ENCODE measurements around the gene KRTAP10-9. TPM values are rescaled to one million over a fixed set of nuclear protein-coding genes. Genes with fewer than 3 reads are reported as not detected.

Gene KRTAP10-9
- total and polyA plus RNA-seq, 4 donors, result not detected

- no peak for TF ChIP-seq CTCF (IDR thresholded peaks at IDR 0.05; ENCODE audit: control extremely low read depth, extremely low read depth)
- 53 to 61% methylated on average over 3 of the region's 3 CpGs for WGBS, 2 donors
- Histone ChIP-seq H3K9ac (ENCODE audit: insufficient read depth in 1 of 2, low read length in 2 of 2) (no peak overlapping the region), H3K27ac (ENCODE audit: low read depth in 1 of 2, low read length in 1 of 2) (no peak overlapping the region), H3K36me3 (ENCODE audit: control insufficient read depth in 4 of 4, insufficient read depth in 4 of 4, low read length in 4 of 4) (no peaks in the 10 kb centered on the region), H3K4me3 (no peak overlapping the region), H3K9me3 (ENCODE audit: control insufficient read depth in 4 of 4, insufficient read depth in 3 of 4, low read length in 3 of 4) (peaks cover 0 to 10% (median 3%) of the 10 kb centered on the region in 4 donors), H3K4me1 (ENCODE audit: control insufficient read depth in 5 of 5, insufficient read depth in 5 of 5, low read length in 5 of 5) (no peaks in the 10 kb centered on the region), H3K27me3 (ENCODE audit: control insufficient read depth in 3 of 3, insufficient read depth in 3 of 3, low read length in 2 of 3) (no peaks in the 10 kb centered on the region)
- DNase-seq (no peak), ATAC-seq (ENCODE audit: insufficient read depth, low FRiP score) (no peak)
These were observed 8.0 kb upstream of the KRTAP10-9 start for GRCh38 chr21:44618909-44619308.

- 89 to 94% methylated on average over 6 of the region's 6 CpGs for WGBS, 2 donors
These were observed 7.0 kb upstream of the KRTAP10-9 start for GRCh38 chr21:44619886-44620285.

DNA sequence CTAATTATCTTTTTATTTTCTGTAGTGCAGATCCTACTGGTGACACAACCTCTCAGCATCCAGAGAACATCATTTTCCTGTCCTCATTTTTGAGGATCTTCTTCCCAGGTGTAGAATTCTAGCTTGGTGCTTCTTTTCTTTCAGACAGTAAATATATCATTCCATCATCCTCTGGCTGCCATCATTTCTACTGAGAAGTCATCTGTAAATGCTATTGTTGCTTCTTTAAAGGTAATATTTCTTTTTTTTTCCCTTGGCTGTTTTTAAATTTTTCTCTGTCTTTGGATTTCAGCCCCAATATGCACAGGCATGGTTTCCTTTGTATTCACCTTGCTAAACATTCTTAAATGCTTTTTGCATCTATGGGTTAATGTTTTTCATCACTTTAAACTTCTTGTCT is 3.3 kb upstream of the KRTAP10-9 start:
- Histone ChIP-seq H3K27me3 (ENCODE audit: control insufficient read depth in 3 of 3, insufficient read depth in 3 of 3, low read length in 2 of 3) (no peaks in the 10 kb centered on the region), H3K27ac (ENCODE audit: low read depth in 1 of 2, low read length in 1 of 2) (no peak overlapping the region), H3K9ac (ENCODE audit: insufficient read depth in 1 of 2, low read length in 2 of 2) (no peak overlapping the region), H3K36me3 (ENCODE audit: control insufficient read depth in 4 of 4, insufficient read depth in 4 of 4, low read length in 4 of 4) (no peaks in the 10 kb centered on the region), H3K4me1 (ENCODE audit: control insufficient read depth in 5 of 5, insufficient read depth in 5 of 5, low read length in 5 of 5) (peaks cover 0 to under 1% (median 0%) of the 10 kb centered on the region in 5 donors), H3K4me3 (no peak overlapping the region), H3K9me3 (ENCODE audit: control insufficient read depth in 4 of 4, insufficient read depth in 3 of 4, low read length in 3 of 4) (peaks cover 0 to 13% (median 7%) of the 10 kb centered on the region in 4 donors)
- ATAC-seq (ENCODE audit: insufficient read depth, low FRiP score), result no peak
- no peak for TF ChIP-seq CTCF (IDR thresholded peaks at IDR 0.05; ENCODE audit: control extremely low read depth, extremely low read depth)
- no peak for DNase-seq

More at GRCh38 chr21:44619886-44620285, 7.0 kb upstream of the KRTAP10-9 start:
- Histone ChIP-seq H3K9ac (ENCODE audit: insufficient read depth in 1 of 2, low read length in 2 of 2) (no peak overlapping the region), H3K4me1 (ENCODE audit: control insufficient read depth in 5 of 5, insufficient read depth in 5 of 5, low read length in 5 of 5) (no peaks in the 10 kb centered on the region), H3K4me3 (no peak overlapping the region), H3K36me3 (ENCODE audit: control insufficient read depth in 4 of 4, insufficient read depth in 4 of 4, low read length in 4 of 4) (no peaks in the 10 kb centered on the region), H3K27me3 (ENCODE audit: control insufficient read depth in 3 of 3, insufficient read depth in 3 of 3, low read length in 2 of 3) (no peaks in the 10 kb centered on the region), H3K27ac (ENCODE audit: low read depth in 1 of 2, low read length in 1 of 2) (no peak overlapping the region), H3K9me3 (ENCODE audit: control insufficient read depth in 4 of 4, insufficient read depth in 3 of 4, low read length in 3 of 4) (peaks cover 0 to 10% (median 7%) of the 10 kb centered on the region in 4 donors)
- ATAC-seq (ENCODE audit: insufficient read depth, low FRiP score) (no peak), DNase-seq (no peak)
- TF ChIP-seq CTCF (IDR thresholded peaks at IDR 0.05; ENCODE audit: control extremely low read depth, extremely low read depth), result no peak

DNA sequence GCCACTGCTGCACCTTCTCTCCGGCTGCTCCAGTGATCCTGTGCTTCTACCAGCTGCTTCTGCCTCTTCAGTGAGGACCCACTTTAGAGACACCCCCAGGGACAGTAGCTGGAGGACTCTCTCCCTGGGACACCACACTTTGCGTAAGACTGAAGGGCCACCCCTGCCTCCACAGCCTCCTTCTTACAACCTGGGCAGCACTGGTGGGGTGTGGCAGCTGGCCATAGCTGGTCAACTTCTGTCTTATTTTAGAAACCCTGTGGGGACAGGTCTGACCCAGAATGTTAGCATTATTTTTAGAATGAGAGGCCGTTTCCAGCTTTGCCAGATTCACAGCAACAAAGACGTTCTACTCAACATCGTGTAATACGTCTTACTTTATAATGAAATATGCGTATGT is 1.1 kb upstream of the KRTAP10-9 start:
- H3K4me1 ChIP-seq (ENCODE audit: control insufficient read depth in 5 of 5, insufficient read depth in 5 of 5, low read length in 5 of 5), result peaks cover 0 to 2% (median 0%) of the 10 kb centered on the region in 5 donors
- H3K9me3 ChIP-seq (ENCODE audit: control insufficient read depth in 4 of 4, insufficient read depth in 3 of 4, low read length in 3 of 4), result peaks cover 0 to 15% (median 9%) of the 10 kb centered on the region in 4 donors
- no peak for TF ChIP-seq CTCF (IDR thresholded peaks at IDR 0.05; ENCODE audit: control extremely low read depth, extremely low read depth)
- no peak overlapping the region for H3K9ac ChIP-seq (ENCODE audit: insufficient read depth in 1 of 2, low read length in 2 of 2)
- H3K27ac ChIP-seq (ENCODE audit: low read depth in 1 of 2, low read length in 1 of 2), result no peak overlapping the region
- no peaks in the 10 kb centered on the region for H3K36me3 ChIP-seq (ENCODE audit: control insufficient read depth in 4 of 4, insufficient read depth in 4 of 4, low read length in 4 of 4)
- no peak for ATAC-seq (ENCODE audit: insufficient read depth, low FRiP score)
- no peak overlapping the region for H3K4me3 ChIP-seq
- no peak for DNase-seq
- 92% methylated on average over 7 of the region's 7 CpGs for WGBS, 2 donors
- no peaks in the 10 kb centered on the region for H3K27me3 ChIP-seq (ENCODE audit: control insufficient read depth in 3 of 3, insufficient read depth in 3 of 3, low read length in 2 of 3)

Data from lung (tissue), 12 donors.